ENCODE data around the gene PTPRCAP. TPM values are rescaled to one million over a fixed set of nuclear protein-coding genes. Genes with fewer than 3 reads are reported as not detected.
"Not testable (repeated sequence)": the region's sequence is repeated elsewhere in the genome, so short reads cannot be mapped to it uniquely, and the experiment has no call there.

PTPRCAP gene
- total and polyA plus RNA-seq, 12 donors, result 0.57 to 13.4 (median 3.9) TPM

GRCh38 chr11:67402192-67402839 is 35.2 kb downstream of the PTPRCAP start:
- WGBS, 4 donors, result 50 to 55% (median 51%) methylated on average over 19 of the region's 19 CpGs
- H3K36me3 ChIP-seq (replicated peaks in 1 of 2), result peaks cover 0 to 24% of the 10 kb centered on the region in 2 donors

GRCh38 chr11:67401495-67402191 is 35.8 kb downstream of the PTPRCAP start, which contains the start of gene PPP1CA:
Gene PPP1CA (minus strand): TSS chr11:67401858. CDS start chr11:67401782, 76 bp downstream.
- Histone ChIP-seq H3K27me3 (no peaks in the 10 kb centered on the region), H3K27ac (peak within 1 kb of the TSS; percentile 60 to 99 (median 88)), H3K4me3 (peak within 1 kb of the TSS; percentile 66 to 99 (median 78)), H3K9me3 (replicated peaks in 1 of 3) (no peaks in the 10 kb centered on the region), H3K36me3 (replicated peaks in 1 of 2) (peaks cover 0 to 25% of the 10 kb centered on the region in 2 donors), H3K4me1 (replicated peaks in 1 of 2) (peaks cover 20 to 47% of the 10 kb centered on the region in 2 donors)
- WGBS, 4 donors, result 0 to 1% (median 1%) methylated on average over 2 to 73 of the region's 73 CpGs
- TF ChIP-seq POLR2A (IDR thresholded peaks at IDR 0.05) (peak; percentile 57 to 76), CTCF (IDR thresholded peaks at IDR 0.05) (peak in 3 of 6 experiments; percentile 15 to 65 (median 34))
- intact Hi-C loops (cut with DNase I), result no loop called here
- peak; percentile 90 to 94 (median 91) for DNase-seq

More at GRCh38 chr11:67402192-67402839, 35.2 kb downstream of the PTPRCAP start:
- intact Hi-C loops (cut with DNase I); H3K9me3 ChIP-seq (replicated peaks in 1 of 3); H3K27me3 ChIP-seq: not testable (repeated sequence)
- TF ChIP-seq CTCF (IDR thresholded peaks at IDR 0.05), result peak in 1 of 6 experiments; percentile 10
- peak in 1 of 7 donors; percentile 45 for DNase-seq
- Histone ChIP-seq H3K27ac (peak overlapping the region in 3 of 5 donors; percentile 36 to 99 (median 88)), H3K4me1 (replicated peaks in 1 of 2) (peaks cover 19 to 41% of the 10 kb centered on the region in 2 donors), H3K4me3 (peak overlapping the region in 1 of 4 donors; percentile 99)

DNA sequence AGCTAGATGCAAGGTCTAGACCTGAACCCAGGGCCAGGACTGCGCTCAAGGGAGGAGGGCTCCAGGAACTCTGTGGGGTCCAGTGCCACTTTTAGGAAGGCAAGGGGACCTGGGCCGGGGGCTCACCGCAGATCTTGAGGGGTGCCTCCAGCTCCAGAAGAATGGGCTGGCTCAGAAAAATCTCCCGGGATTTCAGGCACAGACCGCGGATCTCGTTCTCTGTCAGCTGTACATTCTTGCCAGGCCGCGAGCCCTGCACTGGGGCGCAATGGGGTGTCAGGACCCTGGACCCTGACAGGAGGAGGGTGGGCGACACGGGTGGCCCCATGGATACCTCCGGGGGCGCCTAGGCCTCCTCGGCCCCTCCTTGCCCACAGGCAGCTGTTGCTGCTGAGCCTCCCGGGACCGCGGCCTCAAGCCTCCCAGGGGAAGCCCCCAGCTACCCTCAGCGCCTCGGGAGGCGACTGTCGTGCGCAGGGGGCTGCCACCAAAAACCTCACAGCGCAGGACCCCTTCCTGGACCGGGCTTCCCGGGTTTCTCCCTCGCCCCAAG is 36.5 kb downstream of the PTPRCAP start:
- intact Hi-C loops (cut with DNase I), result no loop called here
- WGBS, 4 donors, result 3 to 20% (median 9%) methylated on average over 2 to 27 of the region's 27 CpGs
- TF ChIP-seq CTCF (IDR thresholded peaks at IDR 0.05) (no peak), POLR2A (IDR thresholded peaks at IDR 0.05) (no peak)
- peak in 1 of 7 donors; percentile 35 for DNase-seq
- peaks cover 20 to 47% of the 10 kb centered on the region in 2 donors for H3K4me1 ChIP-seq (replicated peaks in 1 of 2)
- peaks cover 0 to 26% of the 10 kb centered on the region in 2 donors for H3K36me3 ChIP-seq (replicated peaks in 1 of 2)
- H3K27ac ChIP-seq, result peak overlapping the region; percentile 60 to 99 (median 88)
- peak overlapping the region; percentile 66 to 99 (median 78) for H3K4me3 ChIP-seq
- H3K9me3 ChIP-seq (replicated peaks in 1 of 3), result no peaks in the 10 kb centered on the region
- H3K27me3 ChIP-seq, result no peaks in the 10 kb centered on the region
